CD4-positive, alpha-beta T cell treated with Interferon alpha-2 for 1 hour (primary cell): ENCODE measurements around the gene LEPROT.

Experiments used
- DNase-seq, 2 donors: peaks; one replicate each; pipeline ENCODE4 v3.0.0-alpha.2; 2020 to 2022

Gene LEPROT

GRCh38 chr1:65412984-65413375 is 7.5 kb upstream of the LEPROT start:
- no peak for DNase-seq

- DNase-seq, result no peak
Observed at GRCh38 chr1:65414538-65414937, 5.9 kb upstream of the LEPROT start.

GRCh38 chr1:65416767-65417166 is 3.7 kb upstream of the LEPROT start:
- DNase-seq, result no peak

- DNase-seq, result no peak
Observed at GRCh38 chr1:65417729-65418128, 2.7 kb upstream of the LEPROT start.

GRCh38 chr1:65418522-65419185 is 1.8 kb upstream of the LEPROT start:
- no peak for DNase-seq

GRCh38 chr1:65419681-65420589 is 533 bp upstream of the LEPROT start:
- peak; percentile 98 to 99 for DNase-seq

GRCh38 chr1:65421351-65422025 is 1.0 kb downstream of the LEPROT start:
- peak in 1 of 2 donors; percentile 1 for DNase-seq

- DNase-seq, result no peak
Observed at GRCh38 chr1:65422241-65423203, 2.1 kb downstream of the LEPROT start.

- DNase-seq, result no peak
Observed at GRCh38 chr1:65423884-65424572, 3.6 kb downstream of the LEPROT start.

GRCh38 chr1:65424573-65424889 is 4.1 kb downstream of the LEPROT start:
- DNase-seq, result no peak

- DNase-seq, result no peak
Observed at GRCh38 chr1:65425006-65425405, 4.5 kb downstream of the LEPROT start.

- DNase-seq, result no peak
Observed at GRCh38 chr1:65425697-65426096, 5.2 kb downstream of the LEPROT start.

GRCh38 chr1:65429078-65429477 is 8.6 kb downstream of the LEPROT start:
- no peak for DNase-seq

- no peak for DNase-seq
Observed at GRCh38 chr1:65429806-65430205, 9.3 kb downstream of the LEPROT start.

- peak in 1 of 2 donors; percentile 46 for DNase-seq
Observed at GRCh38 chr1:65431111-65431705, 10.7 kb downstream of the LEPROT start.

- no peak for DNase-seq
Observed at GRCh38 chr1:65432918-65433317, 12.4 kb downstream of the LEPROT start.

- no peak for DNase-seq
Observed at GRCh38 chr1:65434255-65434654, 13.8 kb downstream of the LEPROT start.

GRCh38 chr1:65434760-65435159 is 14.3 kb downstream of the LEPROT start:
- no peak for DNase-seq

GRCh38 chr1:65435987-65436386 is 15.5 kb downstream of the LEPROT start:
- no peak for DNase-seq

- DNase-seq, result no peak
Observed at GRCh38 chr1:65437616-65438015, 17.1 kb downstream of the LEPROT start.

GRCh38 chr1:65440322-65440900 is 19.9 kb downstream of the LEPROT start:
- no peak for DNase-seq
